H1 (cell line): ENCODE measurements around the gene STK26.

ENCODE experiments used
- BCL11A ChIP-seq, 2 experiments: IDR thresholded peaks; one replicate each; pipeline ENCODE4 v1.6.1; 2011; ENCODE audit warnings: low read depth in 2 of 2, low read length in 2 of 2, mild to moderate bottlenecking in 2 of 2
- CEBPB ChIP-seq: IDR thresholded peaks from 2 replicates; pipeline ENCODE4 v1.6.1; 2012; ENCODE audit warnings: low read depth, low read length
- CREB1 ChIP-seq: IDR thresholded peaks from 2 replicates; pipeline ENCODE4 v1.6.1; 2012; ENCODE audit warnings: inconsistent platforms
- EP300 ChIP-seq, 2 experiments: IDR thresholded peaks; 1 replicate in 1 of 2; 2 replicates in 1 of 2; pipeline ENCODE4 v1.6.1; 2011 to 2012; ENCODE audit warnings: low read depth in 2 of 2, low read length in 2 of 2, mild to moderate bottlenecking in 2 of 2, borderline replicate concordance in 1 of 2, inconsistent platforms in 1 of 2, moderate library complexity in 1 of 2
- GTF2F1 ChIP-seq: IDR thresholded peaks from 2 replicates; pipeline ENCODE4 v1.6.1; 2012; ENCODE audit warnings: low read depth, low read length, improper control_type of control experiment, borderline replicate concordance
- JUN ChIP-seq: IDR thresholded peaks from 2 replicates; pipeline ENCODE4 v1.6.1; 2011; ENCODE audit warnings: low read depth, mild to moderate bottlenecking, improper control_type of control experiment, low read length
- NRF1 ChIP-seq: IDR thresholded peaks from 2 replicates; pipeline ENCODE4 v1.6.1; 2011; ENCODE audit warnings: mild to moderate bottlenecking, low read depth, low read length, improper control_type of control experiment
- POLR2A ChIP-seq, 2 experiments: IDR thresholded peaks; 1 replicate in 1 of 2; 2 replicates in 1 of 2; pipeline ENCODE4 v1.6.1; 2011; ENCODE audit warnings: low read depth in 2 of 2, low read length in 2 of 2, mild to moderate bottlenecking in 2 of 2; ENCODE audit errors: control extremely low read depth in 1 of 2
- POLR2AphosphoS5 ChIP-seq: IDR thresholded peaks from 2 replicates; pipeline ENCODE4 v1.6.1; 2011; ENCODE audit warnings: low read depth, low read length
- TF ChIP-seq, protein P1 (sequence below): IDR thresholded peaks from 2 replicates; pipeline ENCODE4 v1.6.1; 2011; ENCODE audit warnings: low read depth, mild to moderate bottlenecking, low read length; ENCODE audit not compliant: insufficient read depth
- TF ChIP-seq, protein P2 (sequence below), 3 experiments: IDR thresholded peaks; 1 replicate in 2 of 3; 2 replicates in 1 of 3; pipeline versions ENCODE4 v1.5.1 to v1.6.1; 2011; ENCODE audit warnings: low read length in 3 of 3, mild to moderate bottlenecking in 3 of 3, inconsistent platforms in 2 of 3, low read depth in 1 of 3, moderate library complexity in 1 of 3; ENCODE audit not compliant: insufficient read depth in 1 of 3; ENCODE audit errors: control extremely low read depth in 1 of 3
- TF ChIP-seq, protein P3 (sequence below): IDR thresholded peaks from 2 replicates; pipeline ENCODE4 v1.6.1; 2012; ENCODE audit warnings: inconsistent platforms
- TF ChIP-seq, protein P4 (sequence below): IDR thresholded peaks from 2 replicates; pipeline ENCODE4 v1.6.1; 2011; ENCODE audit warnings: low read length, improper control_type of control experiment

DNA sequence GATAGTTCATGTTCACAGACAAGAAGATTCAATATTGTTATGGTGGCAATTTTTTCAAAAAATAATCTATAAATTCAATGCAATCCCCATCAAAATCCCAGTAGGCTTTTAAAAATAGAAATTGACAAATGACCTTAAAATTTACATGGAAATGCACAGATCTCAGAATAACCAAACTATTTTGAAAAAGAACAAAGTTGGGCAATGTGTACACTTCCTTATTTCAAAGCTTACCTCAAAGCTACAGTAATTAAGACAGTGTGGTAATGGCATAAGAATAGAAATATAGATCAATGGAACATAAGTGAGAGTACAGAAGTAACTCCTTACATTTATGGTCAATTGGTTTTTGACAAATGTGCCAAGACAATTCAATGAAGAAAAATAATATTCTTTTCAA lies 65.8 kb downstream of the STK26 start:
- TF ChIP-seq POLR2A (IDR thresholded peaks at IDR 0.05; ENCODE audit: control extremely low read depth in 1 of 2, low read depth in 2 of 2, low read length in 2 of 2): no peak
- TF ChIP-seq, protein P1, sequence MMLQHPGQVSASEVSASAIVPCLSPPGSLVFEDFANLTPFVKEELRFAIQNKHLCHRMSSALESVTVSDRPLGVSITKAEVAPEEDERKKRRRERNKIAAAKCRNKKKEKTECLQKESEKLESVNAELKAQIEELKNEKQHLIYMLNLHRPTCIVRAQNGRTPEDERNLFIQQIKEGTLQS: no peak
- no peak for TF ChIP-seq BCL11A (IDR thresholded peaks at IDR 0.05; ENCODE audit: low read depth in 2 of 2, low read length in 2 of 2)
- TF ChIP-seq CEBPB: no peak
- no peak for TF ChIP-seq NRF1
- TF ChIP-seq, protein P2, sequence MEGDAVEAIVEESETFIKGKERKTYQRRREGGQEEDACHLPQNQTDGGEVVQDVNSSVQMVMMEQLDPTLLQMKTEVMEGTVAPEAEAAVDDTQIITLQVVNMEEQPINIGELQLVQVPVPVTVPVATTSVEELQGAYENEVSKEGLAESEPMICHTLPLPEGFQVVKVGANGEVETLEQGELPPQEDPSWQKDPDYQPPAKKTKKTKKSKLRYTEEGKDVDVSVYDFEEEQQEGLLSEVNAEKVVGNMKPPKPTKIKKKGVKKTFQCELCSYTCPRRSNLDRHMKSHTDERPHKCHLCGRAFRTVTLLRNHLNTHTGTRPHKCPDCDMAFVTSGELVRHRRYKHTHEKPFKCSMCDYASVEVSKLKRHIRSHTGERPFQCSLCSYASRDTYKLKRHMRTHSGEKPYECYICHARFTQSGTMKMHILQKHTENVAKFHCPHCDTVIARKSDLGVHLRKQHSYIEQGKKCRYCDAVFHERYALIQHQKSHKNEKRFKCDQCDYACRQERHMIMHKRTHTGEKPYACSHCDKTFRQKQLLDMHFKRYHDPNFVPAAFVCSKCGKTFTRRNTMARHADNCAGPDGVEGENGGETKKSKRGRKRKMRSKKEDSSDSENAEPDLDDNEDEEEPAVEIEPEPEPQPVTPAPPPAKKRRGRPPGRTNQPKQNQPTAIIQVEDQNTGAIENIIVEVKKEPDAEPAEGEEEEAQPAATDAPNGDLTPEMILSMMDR (IDR thresholded peaks at IDR 0.05; ENCODE audit: control extremely low read depth in 1 of 3, insufficient read depth in 1 of 3, low read depth in 1 of 3, low read length in 3 of 3): no peak
- no peak for TF ChIP-seq POLR2AphosphoS5
- no peak for TF ChIP-seq GTF2F1
- TF ChIP-seq CREB1: no peak
- TF ChIP-seq, protein P3, sequence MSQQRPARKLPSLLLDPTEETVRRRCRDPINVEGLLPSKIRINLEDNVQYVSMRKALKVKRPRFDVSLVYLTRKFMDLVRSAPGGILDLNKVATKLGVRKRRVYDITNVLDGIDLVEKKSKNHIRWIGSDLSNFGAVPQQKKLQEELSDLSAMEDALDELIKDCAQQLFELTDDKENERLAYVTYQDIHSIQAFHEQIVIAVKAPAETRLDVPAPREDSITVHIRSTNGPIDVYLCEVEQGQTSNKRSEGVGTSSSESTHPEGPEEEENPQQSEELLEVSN: no peak
- TF ChIP-seq, protein P4, sequence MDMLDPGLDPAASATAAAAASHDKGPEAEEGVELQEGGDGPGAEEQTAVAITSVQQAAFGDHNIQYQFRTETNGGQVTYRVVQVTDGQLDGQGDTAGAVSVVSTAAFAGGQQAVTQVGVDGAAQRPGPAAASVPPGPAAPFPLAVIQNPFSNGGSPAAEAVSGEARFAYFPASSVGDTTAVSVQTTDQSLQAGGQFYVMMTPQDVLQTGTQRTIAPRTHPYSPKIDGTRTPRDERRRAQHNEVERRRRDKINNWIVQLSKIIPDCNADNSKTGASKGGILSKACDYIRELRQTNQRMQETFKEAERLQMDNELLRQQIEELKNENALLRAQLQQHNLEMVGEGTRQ: no peak
- no peak for TF ChIP-seq EP300 (IDR thresholded peaks at IDR 0.05; ENCODE audit: borderline replicate concordance in 1 of 2, low read depth in 2 of 2, low read length in 2 of 2)
- TF ChIP-seq JUN: no peak
